GM18498 (cell line): ENCODE measurements around the gene ADAM12.

ENCODE experiments used
- ATAC-seq: cut with Tn5 transposase; IDR thresholded peaks from one replicate; pipeline ENCODE4 v1.9.1; 2021; ENCODE audit warnings: mild to moderate bottlenecking, moderate library complexity; ENCODE audit not compliant: unreplicated experiment

ADAM12 gene

DNA sequence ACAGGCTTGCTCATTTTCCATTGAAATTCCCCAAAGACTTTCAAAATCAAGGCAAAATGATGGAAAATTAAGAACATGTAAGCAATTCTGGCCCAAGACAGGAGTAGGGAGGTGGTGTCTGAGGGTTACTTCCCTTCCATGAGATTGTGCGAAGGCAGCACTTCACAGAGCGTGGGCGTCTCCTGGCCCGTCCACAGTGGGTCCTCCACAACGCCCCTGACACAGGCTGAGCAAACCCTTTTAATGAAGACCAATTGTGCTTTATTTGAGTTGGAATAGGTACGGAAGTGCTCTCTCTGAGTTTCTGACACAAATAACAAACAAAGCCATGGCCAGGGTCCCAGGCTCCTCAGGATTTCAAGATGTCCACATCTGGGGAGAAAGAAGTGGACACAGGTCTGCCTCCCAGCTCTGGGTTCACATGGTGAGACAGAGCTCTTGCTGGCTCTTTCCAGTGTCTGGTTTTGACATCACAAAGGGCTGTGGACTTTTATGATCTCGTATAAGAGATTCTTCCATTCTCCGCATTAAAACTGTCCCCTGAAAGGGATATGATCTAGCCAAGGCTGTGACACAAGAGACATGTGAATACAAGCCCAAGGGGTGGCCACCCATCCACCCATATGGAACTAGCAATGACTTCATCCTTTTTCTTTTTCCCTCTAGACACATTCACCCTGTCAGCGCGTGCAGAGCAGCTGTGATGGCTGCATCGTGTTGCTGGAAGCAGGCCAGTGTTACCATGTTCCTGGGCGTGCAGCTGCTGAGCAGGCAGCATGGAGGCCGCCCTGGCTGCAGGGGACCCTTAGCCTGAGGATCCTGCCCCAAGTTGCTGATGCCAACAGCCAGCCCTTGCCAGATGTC lies 145.6 kb downstream of the ADAM12 start:
- no peak for ATAC-seq

- ATAC-seq, result no peak
Measured at GRCh38 chr10:126240483-126240882, 147.8 kb downstream of the ADAM12 start.

DNA sequence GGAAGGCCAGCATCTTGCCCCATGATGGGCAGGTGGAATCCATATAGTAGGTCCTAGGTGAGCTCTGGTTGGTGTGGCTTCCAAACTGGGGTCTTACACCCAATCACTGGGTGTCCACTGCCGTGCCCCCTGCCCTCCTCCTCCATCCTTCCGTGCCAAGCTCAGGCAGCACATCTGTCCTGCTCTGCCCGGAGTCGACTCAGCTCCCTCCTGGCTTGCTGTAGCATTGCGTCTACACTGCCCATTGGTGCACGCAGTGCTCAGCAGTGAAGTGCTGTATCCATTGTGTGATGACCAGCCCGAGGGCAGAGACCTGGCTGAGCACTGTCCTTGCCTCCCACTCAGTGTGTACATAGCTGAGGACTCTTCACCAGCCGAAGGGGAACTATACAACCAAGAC lies 148.4 kb downstream of the ADAM12 start:
- ATAC-seq, result no peak

DNA sequence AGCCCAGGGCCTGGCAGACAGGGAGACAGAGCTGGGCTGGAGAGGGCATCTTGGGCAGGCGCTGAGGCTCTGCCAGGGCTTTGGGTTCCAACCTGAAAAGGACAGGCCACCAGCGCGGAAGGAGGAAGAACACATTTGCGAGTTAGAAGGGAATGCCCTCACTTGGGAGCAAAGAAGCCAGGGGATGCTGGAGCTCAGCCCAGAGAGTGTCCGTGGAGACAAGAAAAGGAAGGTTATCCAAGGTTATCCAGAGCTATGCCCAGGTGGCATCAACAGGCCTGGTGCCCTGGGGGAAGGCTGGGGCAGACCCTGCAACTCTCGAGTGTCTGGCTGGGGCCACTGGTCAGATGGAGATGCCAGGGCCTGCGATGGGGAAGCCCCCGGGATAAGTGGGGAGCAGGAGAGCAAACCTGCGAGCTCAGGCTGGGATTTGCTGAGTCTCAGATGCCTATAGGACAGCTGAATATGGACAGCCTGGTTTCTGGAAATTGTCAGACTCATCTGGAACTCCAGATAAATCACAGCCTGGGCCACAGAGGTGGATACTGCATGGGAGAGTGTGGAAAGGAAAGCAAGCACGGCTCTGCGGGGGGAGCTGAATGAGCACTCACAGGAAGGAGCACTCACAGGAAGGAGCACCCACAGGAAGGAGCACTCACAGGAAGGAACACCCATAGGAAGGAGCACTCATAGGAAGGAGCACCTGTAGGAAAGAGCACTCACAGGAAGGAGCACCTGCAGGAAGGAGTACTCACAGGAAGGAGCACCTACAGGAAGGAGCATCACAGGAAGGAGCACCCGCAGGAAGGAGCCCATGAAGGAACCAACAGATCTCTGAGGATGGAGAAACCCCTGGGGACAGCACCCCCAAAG lies 152.1 kb downstream of the ADAM12 start:
- no peak for ATAC-seq

- ATAC-seq, result no peak
Measured at GRCh38 chr10:126235091-126235978, 152.9 kb downstream of the ADAM12 start.

GRCh38 chr10:126234630-126235029 lies 153.6 kb downstream of the ADAM12 start:
- no peak for ATAC-seq

GRCh38 chr10:126233182-126234148 lies 154.8 kb downstream of the ADAM12 start:
- no peak for ATAC-seq

DNA sequence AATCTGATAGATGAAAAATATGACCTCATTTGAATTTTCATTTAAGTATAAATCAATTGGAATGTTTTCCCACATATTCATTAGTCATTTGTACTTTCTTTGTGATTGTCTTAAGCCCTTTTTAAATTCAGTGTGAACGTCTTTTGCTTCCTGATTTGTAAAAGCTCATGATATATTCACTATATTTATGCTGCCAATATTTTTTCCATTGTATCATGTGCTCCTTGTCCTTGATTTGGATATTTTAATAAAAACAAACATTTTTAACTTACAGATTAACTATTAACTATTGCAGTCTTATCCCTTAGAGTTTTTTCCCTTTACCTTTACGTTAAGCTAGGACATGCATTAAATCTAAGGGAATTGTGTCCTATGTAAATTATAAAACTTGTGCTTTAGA lies 157.7 kb downstream of the ADAM12 start:
- ATAC-seq, result no peak

GRCh38 chr10:126229686-126230085 lies 158.6 kb downstream of the ADAM12 start:
- ATAC-seq, result no peak

DNA sequence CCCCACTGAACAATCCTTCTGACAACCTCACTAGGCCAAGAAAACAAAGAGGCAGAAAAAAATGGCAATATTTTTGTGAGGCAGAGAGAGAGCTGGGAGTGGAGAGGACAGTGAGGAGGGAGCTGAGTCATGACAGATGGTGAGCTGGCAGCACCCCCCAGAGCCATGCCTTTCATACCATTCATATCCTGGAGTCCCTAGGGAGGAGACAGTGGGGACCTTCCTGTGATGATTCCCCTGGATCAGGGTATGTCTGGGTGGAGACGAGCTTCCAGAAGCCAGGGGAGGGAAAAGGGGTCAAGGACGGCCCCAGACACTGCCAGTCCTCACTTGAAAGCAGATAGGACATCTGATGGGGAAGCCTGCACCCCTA lies 160.5 kb downstream of the ADAM12 start:
- no peak for ATAC-seq

DNA sequence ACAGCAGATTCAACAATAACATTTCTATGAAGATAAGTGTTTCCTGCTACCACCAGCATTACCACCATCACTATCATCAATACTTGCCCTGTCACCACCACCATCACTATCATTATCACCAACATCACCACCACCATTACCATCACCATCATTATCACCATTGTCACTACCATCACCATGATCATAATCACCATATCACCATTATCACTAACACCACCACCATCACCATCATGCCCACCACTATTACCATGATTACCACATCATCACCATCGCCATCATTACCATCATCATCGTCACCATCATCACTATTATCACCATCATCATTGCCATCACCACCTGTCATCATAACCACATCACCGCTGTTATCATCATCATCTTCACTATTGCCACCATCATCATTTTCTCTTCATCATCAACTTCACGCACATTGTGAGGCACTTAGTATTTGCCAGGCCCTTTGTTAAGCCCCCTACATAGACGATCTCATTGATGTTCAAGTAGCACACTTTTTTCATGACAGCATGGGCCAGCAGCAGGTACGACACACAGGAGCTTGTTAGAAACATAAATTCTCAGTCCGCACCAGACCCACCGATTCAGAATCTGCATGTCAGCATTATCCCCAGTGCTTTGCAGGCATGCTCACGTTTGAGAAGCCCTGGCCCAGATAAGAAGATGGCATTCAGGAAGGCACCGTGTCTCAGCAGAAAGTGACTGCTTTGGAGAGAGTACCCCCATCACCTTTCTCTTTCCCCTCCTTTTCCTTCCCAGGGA lies 161.1 kb downstream of the ADAM12 start:
- no peak for ATAC-seq

GRCh38 chr10:126226205-126226604 lies 162.1 kb downstream of the ADAM12 start:
- ATAC-seq, result no peak

DNA sequence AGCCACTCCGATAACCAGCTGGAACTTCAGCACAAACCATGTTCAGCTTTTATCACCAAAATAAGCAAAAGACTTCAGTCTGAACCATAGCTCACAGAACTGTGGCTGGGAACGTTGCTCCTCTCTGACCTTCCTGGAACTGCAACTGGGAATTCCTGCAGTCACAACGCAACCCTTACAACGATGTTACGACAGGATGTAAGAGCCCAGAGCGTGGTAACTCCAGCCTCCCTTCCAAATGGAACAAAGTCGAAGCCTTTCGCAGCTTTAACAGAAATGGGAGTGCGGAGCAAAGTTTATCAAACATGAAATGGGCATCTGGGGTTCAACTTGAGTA lies 162.6 kb downstream of the ADAM12 start:
- no peak for ATAC-seq

GRCh38 chr10:126224967-126225671 lies 163.2 kb downstream of the ADAM12 start:
- no peak for ATAC-seq

GRCh38 chr10:126223512-126224067 lies 164.7 kb downstream of the ADAM12 start:
- ATAC-seq, result no peak

- no peak for ATAC-seq
Measured at GRCh38 chr10:126222736-126223511, 165.4 kb downstream of the ADAM12 start.

DNA sequence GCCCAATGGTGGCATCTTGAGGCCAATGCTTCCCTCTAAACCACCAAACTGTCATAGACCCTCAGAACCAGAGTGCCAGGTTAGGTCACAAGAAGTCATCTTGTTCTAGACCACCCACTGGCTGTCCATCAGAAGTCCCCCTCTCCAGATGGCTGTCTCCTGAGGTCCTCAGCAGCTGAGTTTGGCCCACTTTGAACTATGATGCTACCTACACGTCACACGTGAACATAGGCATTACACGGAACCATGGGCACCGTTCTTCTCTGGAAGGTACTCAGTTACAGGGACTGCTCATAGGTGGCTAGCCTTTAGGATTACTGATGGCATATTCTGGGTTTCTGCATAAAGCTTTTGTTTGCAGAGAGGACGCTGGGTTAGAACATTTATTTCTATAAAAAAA lies 166.4 kb downstream of the ADAM12 start:
- ATAC-seq, result no peak
